K562 (cell line): Measurements from ENCODE around the gene TOMM70. TPM values are rescaled to one million over a fixed set of nuclear protein-coding genes. Genes with fewer than 3 reads are reported as not detected.

ENCODE experiments used
- CTBP1 ChIP-seq: fragments of 450-650 bp; IDR thresholded peaks from 2 replicates; pipeline ENCODE4 v1.6.1; 2016; ENCODE audit warnings: borderline replicate concordance
- DIDO1 ChIP-seq: fragments of 450-650 bp; IDR thresholded peaks from 2 replicates; pipeline ENCODE4 v1.6.1; 2016; ENCODE audit warnings: low read depth, missing biosample characterization, missing genetic modification characterization
- ETV1 ChIP-seq: fragments of 450-650 bp; conservative IDR thresholded peaks from 2 replicates; pipeline ENCODE4 v1.6.1; 2016; ENCODE audit warnings: missing genetic modification characterization, control low read depth, low read depth, missing compliant biosample characterization
- FOS ChIP-seq: IDR thresholded peaks from 3 replicates; pipeline ENCODE4 v1.6.1; 2011; ENCODE audit not compliant: insufficient read length; ENCODE audit errors: extremely low read depth
- MAZ ChIP-seq, 2 experiments: fragments of 450-650 bp in 1 of 2; sonication (generic) in 1 of 2; formaldehyde crosslinking; IDR thresholded peaks in 1 of 2; conservative IDR thresholded peaks in 1 of 2; 2 replicates each; pipeline versions ENCODE4 v1.4.0 to v1.5.0; 2020; ENCODE audit warnings: mild to moderate bottlenecking in 1 of 2, missing genetic modification reagents in 1 of 2
- NR2C1 ChIP-seq, 2 experiments: fragments of 450-650 bp; IDR thresholded peaks; 2 replicates each; pipeline ENCODE4 v1.6.1; 2017; ENCODE audit warnings: mild to moderate bottlenecking in 2 of 2, antibody characterized with exemption in 1 of 2, inconsistent platforms in 1 of 2, missing compliant biosample characterization in 1 of 2, missing genetic modification characterization in 1 of 2
- SAP30 ChIP-seq: fragments of 200-600 bp; sonication (generic); IDR thresholded peaks from 2 replicates; pipeline ENCODE4 v1.6.1; 2012; ENCODE audit warnings: borderline replicate concordance, low read depth, mild to moderate bottlenecking, moderate library complexity, low read length, control low read depth, inconsistent platforms; ENCODE audit not compliant: insufficient read depth, poor library complexity, severe bottlenecking
- SIN3A ChIP-seq, 2 experiments: fragments of 150-350 bp in 1 of 2; IDR thresholded peaks; 2 replicates each; pipeline ENCODE4 v1.6.1; 2011 to 2016; ENCODE audit warnings: borderline replicate concordance in 2 of 2, low read depth in 2 of 2, low read length in 2 of 2, mild to moderate bottlenecking in 2 of 2, moderate library complexity in 2 of 2; ENCODE audit not compliant: control insufficient read depth in 1 of 2
- SOX6 ChIP-seq: fragments of 450-650 bp; IDR thresholded peaks from 2 replicates; pipeline ENCODE4 v1.6.1; 2014; ENCODE audit warnings: mild to moderate bottlenecking
- SREBF1 ChIP-seq: fragments of 150-350 bp; IDR thresholded peaks from 2 replicates; pipeline ENCODE4 v1.6.1; 2014; ENCODE audit warnings: antibody characterized with exemption, low read depth, low read length, borderline replicate concordance
- TBP ChIP-seq: optimal IDR thresholded peaks from 2 replicates; pipeline ENCODE3; 2011; ENCODE audit warnings: low read depth, low read length, improper control_type of control experiment
- TCF3 ChIP-seq: sonication (generic); formaldehyde crosslinking; IDR thresholded peaks from 2 replicates; pipeline ENCODE4 v1.4.0; 2020; ENCODE audit warnings: mild to moderate bottlenecking, missing genetic modification reagents
- TRIM24 ChIP-seq, 2 experiments: fragments of 450-650 bp; IDR thresholded peaks; 2 replicates each; pipeline ENCODE4 v1.6.1; 2016
- ZNF184 ChIP-seq: sonication (generic); formaldehyde crosslinking; IDR thresholded peaks from 2 replicates; pipeline ENCODE4 v1.5.0; 2020; ENCODE audit warnings: missing genetic modification reagents
- polyA plus RNA-seq, 8 experiments: library from polyadenylated mRNA; depleted of rRNA in 4 of 8; stranded (reverse) in 5 of 8; unstranded in 3 of 8; fragments of >200 nt; fragmentation: Nextera tagmentation in 2 of 8; fragmentation: Illumina TruSeq in 1 of 8; extraction: Ambion mirVana in 2 of 8; extraction: Trizol in 1 of 8; gene quantifications; 2 replicates each; pipeline versions ENCODE4 v1.2.1 to v1.2.3, GENCODE V29; 2011 to 2014; ENCODE audit warnings: inconsistent platforms in 1 of 8, missing spikeins in 1 of 8
- total RNA-seq, 7 experiments: library from RNA; depleted of rRNA in 6 of 7; stranded (reverse); fragments of >200 nt in 6 of 7; fragmentation: Illumina TruSeq in 2 of 7; extraction: Trizol in 2 of 7; gene quantifications; 2 replicates each; pipeline versions ENCODE4 v1.2.1 to v1.2.3, GENCODE V29; 2011 to 2021; ENCODE audit warnings: low replicate concordance in 1 of 7
- TF ChIP-seq, protein P1 (sequence below), 2 experiments: IDR thresholded peaks; 2 replicates each; pipeline ENCODE4 v1.6.1; 2011; ENCODE audit warnings: borderline replicate concordance in 1 of 2, control low read depth in 1 of 2, low read depth in 1 of 2, low read length in 1 of 2, mild to moderate bottlenecking in 1 of 2, mixed read lengths in 1 of 2, moderate library complexity in 1 of 2; ENCODE audit not compliant: insufficient read depth in 1 of 2, insufficient read length in 1 of 2, poor library complexity in 1 of 2, severe bottlenecking in 1 of 2; ENCODE audit errors: extremely low read depth in 1 of 2
- TF ChIP-seq, protein P2 (sequence below): sonication (generic); formaldehyde crosslinking; IDR thresholded peaks from 2 replicates; pipeline ENCODE4 v1.8.1; 2022; ENCODE audit warnings: missing genetic modification reagents
- TF ChIP-seq, protein P3 (sequence below), 2 experiments: fragments of 450-650 bp; IDR thresholded peaks; 2 replicates each; pipeline ENCODE4 v1.6.1; 2016
- TF ChIP-seq, protein P4 (sequence below): sonication (generic); formaldehyde crosslinking; IDR thresholded peaks from 2 replicates; pipeline ENCODE4 v1.8.0; 2022; ENCODE audit warnings: missing genetic modification reagents, mild to moderate bottlenecking, moderate library complexity, borderline replicate concordance
- TF ChIP-seq, protein P5 (sequence below): sonication (generic); formaldehyde crosslinking; IDR thresholded peaks from 2 replicates; pipeline ENCODE4 v1.8.0; 2022; ENCODE audit warnings: mild to moderate bottlenecking, missing genetic modification reagents

Gene TOMM70
- total and polyA plus RNA-seq, 9 of the 15 experiments (the other 6 are each of a cell fraction or from before 2014, with no cell fraction given) = 17.5 to 75.6 (median 54.9) TPM

DNA sequence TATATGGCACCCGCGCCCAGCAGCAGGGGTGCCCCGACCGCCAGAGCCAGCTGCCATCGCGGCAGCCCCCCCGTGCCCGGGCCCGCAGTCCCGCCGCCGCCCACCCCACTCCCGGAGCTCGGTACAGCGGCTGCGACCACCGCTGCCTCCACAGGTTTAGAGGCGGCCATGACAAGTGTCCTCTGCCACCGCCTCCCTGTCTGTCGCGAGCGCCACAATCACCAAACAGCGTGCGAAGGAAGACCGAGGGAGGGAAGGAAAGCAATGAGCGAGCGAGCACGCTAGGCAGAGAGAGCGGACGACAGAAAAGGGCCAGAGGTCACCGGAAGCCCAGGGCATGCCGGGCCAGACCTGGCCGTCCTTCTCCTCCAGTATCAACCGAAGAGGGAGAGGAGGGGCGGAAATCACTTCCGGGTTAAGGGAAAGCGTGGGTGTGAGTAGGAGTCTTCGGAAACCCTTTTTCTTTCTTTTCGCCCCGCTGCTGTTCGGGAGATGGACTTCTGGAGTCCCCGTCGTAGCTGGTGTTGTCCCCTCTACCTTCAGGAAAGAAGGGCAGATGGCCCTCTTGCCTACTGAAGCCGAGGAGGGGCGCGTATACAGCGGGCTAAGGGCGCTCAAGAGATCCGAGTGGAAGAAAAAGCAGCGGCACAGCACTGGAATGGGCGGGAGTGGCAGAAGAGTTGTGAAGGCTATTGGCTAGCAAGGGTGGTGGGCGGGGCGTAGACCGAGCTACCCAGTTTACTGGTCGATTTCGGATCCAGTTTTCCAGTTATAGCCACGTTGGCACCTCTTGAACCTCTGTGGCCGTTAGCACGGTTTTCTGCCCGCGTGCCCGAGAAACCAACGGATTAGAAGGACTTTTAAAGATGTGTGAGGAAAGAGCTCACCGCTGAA lies at the start of gene TOMM70, which contains the start of gene LNP1 (continued):
- TF ChIP-seq, protein P1, sequence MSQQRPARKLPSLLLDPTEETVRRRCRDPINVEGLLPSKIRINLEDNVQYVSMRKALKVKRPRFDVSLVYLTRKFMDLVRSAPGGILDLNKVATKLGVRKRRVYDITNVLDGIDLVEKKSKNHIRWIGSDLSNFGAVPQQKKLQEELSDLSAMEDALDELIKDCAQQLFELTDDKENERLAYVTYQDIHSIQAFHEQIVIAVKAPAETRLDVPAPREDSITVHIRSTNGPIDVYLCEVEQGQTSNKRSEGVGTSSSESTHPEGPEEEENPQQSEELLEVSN (IDR thresholded peaks at IDR 0.05; ENCODE audit: borderline replicate concordance in 1 of 2, extremely low read depth in 1 of 2, insufficient read depth in 1 of 2, insufficient read length in 1 of 2, low read depth in 1 of 2, low read length in 1 of 2, poor library complexity in 1 of 2, severe bottlenecking in 1 of 2) = peak; percentile 55 to 56
- TF ChIP-seq TBP = peak; percentile 97
- TF ChIP-seq TCF3 (CRISPR knock-in tag) = no peak
- TF ChIP-seq, protein P2, sequence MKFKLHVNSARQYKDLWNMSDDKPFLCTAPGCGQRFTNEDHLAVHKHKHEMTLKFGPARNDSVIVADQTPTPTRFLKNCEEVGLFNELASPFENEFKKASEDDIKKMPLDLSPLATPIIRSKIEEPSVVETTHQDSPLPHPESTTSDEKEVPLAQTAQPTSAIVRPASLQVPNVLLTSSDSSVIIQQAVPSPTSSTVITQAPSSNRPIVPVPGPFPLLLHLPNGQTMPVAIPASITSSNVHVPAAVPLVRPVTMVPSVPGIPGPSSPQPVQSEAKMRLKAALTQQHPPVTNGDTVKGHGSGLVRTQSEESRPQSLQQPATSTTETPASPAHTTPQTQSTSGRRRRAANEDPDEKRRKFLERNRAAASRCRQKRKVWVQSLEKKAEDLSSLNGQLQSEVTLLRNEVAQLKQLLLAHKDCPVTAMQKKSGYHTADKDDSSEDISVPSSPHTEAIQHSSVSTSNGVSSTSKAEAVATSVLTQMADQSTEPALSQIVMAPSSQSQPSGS (CRISPR knock-in tag) = no peak
- no peak for TF ChIP-seq CTBP1
- TF ChIP-seq ETV1 (tag) = peak; percentile 58
- TF ChIP-seq MAZ (CRISPR knock-in tag; conservative IDR thresholded peaks at IDR 0.05 in 1 of 2, IDR thresholded peaks at IDR 0.05 in 1 of 2) = peak; percentile 48 to 53; a peak in 2 of 4 replicates
- TF ChIP-seq TRIM24 (IDR thresholded peaks at IDR 0.05) = peak in 1 of 2 experiments; percentile 21; a peak in 1 of 4 replicates
- peak; percentile 12 for TF ChIP-seq FOS
- TF ChIP-seq NR2C1 (IDR thresholded peaks at IDR 0.05) = peak; percentile 99
- peak; percentile 99 for TF ChIP-seq NR2C1 (tag; IDR thresholded peaks at IDR 0.05)
- TF ChIP-seq, protein P3, sequence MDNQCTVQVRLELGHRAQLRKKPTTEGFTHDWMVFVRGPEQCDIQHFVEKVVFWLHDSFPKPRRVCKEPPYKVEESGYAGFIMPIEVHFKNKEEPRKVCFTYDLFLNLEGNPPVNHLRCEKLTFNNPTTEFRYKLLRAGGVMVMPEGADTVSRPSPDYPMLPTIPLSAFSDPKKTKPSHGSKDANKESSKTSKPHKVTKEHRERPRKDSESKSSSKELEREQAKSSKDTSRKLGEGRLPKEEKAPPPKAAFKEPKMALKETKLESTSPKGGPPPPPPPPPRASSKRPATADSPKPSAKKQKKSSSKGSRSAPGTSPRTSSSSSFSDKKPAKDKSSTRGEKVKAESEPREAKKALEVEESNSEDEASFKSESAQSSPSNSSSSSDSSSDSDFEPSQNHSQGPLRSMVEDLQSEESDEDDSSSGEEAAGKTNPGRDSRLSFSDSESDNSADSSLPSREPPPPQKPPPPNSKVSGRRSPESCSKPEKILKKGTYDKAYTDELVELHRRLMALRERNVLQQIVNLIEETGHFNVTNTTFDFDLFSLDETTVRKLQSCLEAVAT (IDR thresholded peaks at IDR 0.05) = peak in 1 of 2 experiments; percentile 79; a peak in 2 of 4 replicates
- TF ChIP-seq SAP30 = peak; percentile 60
- TF ChIP-seq ZNF184 (CRISPR knock-in tag) = no peak
- TF ChIP-seq SREBF1 = no peak
- TF ChIP-seq, protein P4, sequence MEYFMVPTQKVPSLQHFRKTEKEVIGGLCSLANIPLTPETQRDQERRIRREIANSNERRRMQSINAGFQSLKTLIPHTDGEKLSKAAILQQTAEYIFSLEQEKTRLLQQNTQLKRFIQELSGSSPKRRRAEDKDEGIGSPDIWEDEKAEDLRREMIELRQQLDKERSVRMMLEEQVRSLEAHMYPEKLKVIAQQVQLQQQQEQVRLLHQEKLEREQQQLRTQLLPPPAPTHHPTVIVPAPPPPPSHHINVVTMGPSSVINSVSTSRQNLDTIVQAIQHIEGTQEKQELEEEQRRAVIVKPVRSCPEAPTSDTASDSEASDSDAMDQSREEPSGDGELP = peak; percentile 56; the same call in 1 of the 2 replicates
- TF ChIP-seq, protein P5, sequence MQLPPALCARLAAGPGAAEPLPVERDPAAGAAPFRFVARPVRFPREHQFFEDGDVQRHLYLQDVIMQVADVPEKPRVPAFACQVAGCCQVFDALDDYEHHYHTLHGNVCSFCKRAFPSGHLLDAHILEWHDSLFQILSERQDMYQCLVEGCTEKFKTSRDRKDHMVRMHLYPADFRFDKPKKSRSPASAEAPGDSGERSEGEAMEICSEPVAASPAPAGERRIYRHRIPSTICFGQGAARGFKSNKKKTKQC (CRISPR knock-in tag) = 0 out of 2 replicates have a peak, but pooled peaks have one; percentile 53
- 0 out of 2 replicates have a peak, but pooled peaks have one; percentile 12 for TF ChIP-seq SOX6
- peak in 1 of 2 experiments; percentile 78; a peak in 2 of 4 replicates for TF ChIP-seq SIN3A (IDR thresholded peaks at IDR 0.05; ENCODE audit: borderline replicate concordance in 2 of 2, control insufficient read depth in 1 of 2, low read depth in 2 of 2, low read length in 2 of 2)
- TF ChIP-seq DIDO1 = peak; percentile 83
